ENCODE measurements around the gene SMYD3. TPM values are rescaled to one million over a fixed set of nuclear protein-coding genes. Genes with fewer than 3 reads are reported as not detected.

SMYD3 gene
- total RNA-seq, 1 donor from 2014 or later, result 20.8 TPM

- no peak for TF ChIP-seq CTCF (IDR thresholded peaks at IDR 0.05)
- Mint-ChIP-seq H3K27ac (no peak overlapping the region), H3K9me3 (no peaks in the 10 kb centered on the region), H3K4me1 (no peaks in the 10 kb centered on the region), H3K4me3 (no peak overlapping the region), H3K36me3 (ENCODE audit: low read depth) (peaks cover 3% of the 10 kb centered on the region), H3K27me3 (no peaks in the 10 kb centered on the region)
- ATAC-seq (ENCODE audit: low read depth), result no peak
- intact Hi-C loops (cut with micrococcal nuclease), result no loop called here
- POLR2A ChIA-PET, result no interaction called here
- DNase-seq, result no peak
- CTCF ChIA-PET, result no interaction called here
Measured at GRCh38 chr1:246318622-246319021, 188.5 kb downstream of the SMYD3 start.

DNA sequence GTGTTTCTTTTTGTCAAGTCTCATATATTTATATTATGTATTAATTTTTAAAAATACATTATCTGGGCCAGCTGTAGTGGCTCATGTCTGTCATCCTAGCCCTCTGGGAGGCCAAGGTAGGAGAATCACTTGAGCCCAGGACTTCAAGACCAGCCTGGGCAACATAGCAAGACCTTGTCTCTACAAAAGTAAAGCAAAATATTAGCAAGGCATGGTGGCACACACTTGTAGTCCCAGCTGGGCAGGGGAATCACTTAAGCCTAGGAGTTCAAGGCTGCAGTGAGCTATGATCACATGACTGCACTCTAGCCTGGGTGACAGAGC lies 189.1 kb downstream of the SMYD3 start:
- H3K4me1 Mint-ChIP-seq, result no peaks in the 10 kb centered on the region
- no peak overlapping the region for H3K27ac Mint-ChIP-seq
- ATAC-seq (ENCODE audit: low read depth) (no peak), DNase-seq (no peak)
- intact Hi-C loops (cut with micrococcal nuclease), result no loop called here
- H3K4me3 Mint-ChIP-seq, result no peak overlapping the region
- no peaks in the 10 kb centered on the region for H3K27me3 Mint-ChIP-seq
- ChIA-PET CTCF (no interaction called here), POLR2A (no interaction called here)
- no peaks in the 10 kb centered on the region for H3K9me3 Mint-ChIP-seq
- H3K36me3 Mint-ChIP-seq (ENCODE audit: low read depth), result peaks cover 2% of the 10 kb centered on the region
- no peak for TF ChIP-seq CTCF (IDR thresholded peaks at IDR 0.05)

DNA sequence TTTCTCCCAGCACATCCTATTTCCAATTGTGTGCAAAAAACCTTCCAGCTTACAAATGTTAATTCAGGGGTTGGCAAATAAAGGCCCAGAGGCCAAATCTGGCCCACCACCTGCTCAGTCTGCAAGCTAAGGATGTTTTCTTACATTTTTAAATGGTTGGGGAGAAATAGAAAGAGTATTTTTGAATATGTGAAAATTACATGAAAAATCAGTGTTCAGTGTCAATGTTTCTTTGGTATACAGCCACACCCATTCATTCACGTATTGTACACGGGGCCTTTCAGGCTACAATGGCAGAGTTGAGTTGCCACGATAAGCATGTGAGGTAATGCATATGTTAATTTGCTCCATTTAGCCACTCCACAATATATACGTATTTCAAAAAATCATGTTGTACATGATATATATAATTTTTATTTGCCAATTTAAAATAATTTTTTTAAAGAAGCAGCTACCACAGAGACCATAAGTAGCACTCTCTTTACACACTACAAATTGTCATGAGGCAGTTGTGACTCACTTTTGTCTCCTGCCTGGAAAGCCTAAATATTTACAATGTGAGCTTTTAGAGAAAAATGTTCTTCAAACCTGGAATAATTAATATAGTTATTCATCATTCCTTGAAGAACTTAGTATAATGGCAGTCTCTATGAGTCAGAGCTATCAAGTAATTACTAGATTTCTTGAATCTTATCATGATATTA lies 189.6 kb downstream of the SMYD3 start:
- Mint-ChIP-seq H3K27ac (no peak overlapping the region), H3K4me1 (no peaks in the 10 kb centered on the region), H3K9me3 (no peaks in the 10 kb centered on the region), H3K36me3 (ENCODE audit: low read depth) (peaks cover 3% of the 10 kb centered on the region), H3K4me3 (no peak overlapping the region), H3K27me3 (no peaks in the 10 kb centered on the region)
- ChIA-PET CTCF (no interaction called here), POLR2A (no interaction called here)
- intact Hi-C loops (cut with micrococcal nuclease), result no loop called here
- DNase-seq, result no peak
- no peak for TF ChIP-seq CTCF (IDR thresholded peaks at IDR 0.05)
- ATAC-seq (ENCODE audit: low read depth), result no peak

- intact Hi-C loops (cut with micrococcal nuclease), result no loop called here
- Mint-ChIP-seq H3K9me3 (no peaks in the 10 kb centered on the region), H3K4me3 (no peak overlapping the region), H3K27me3 (no peaks in the 10 kb centered on the region), H3K36me3 (ENCODE audit: low read depth) (peaks cover 9% of the 10 kb centered on the region), H3K27ac (no peak overlapping the region), H3K4me1 (no peaks in the 10 kb centered on the region)
- ATAC-seq (ENCODE audit: low read depth) (no peak), DNase-seq (no peak)
- TF ChIP-seq CTCF (IDR thresholded peaks at IDR 0.05), result no peak
- POLR2A ChIA-PET, result interaction anchor here (0.6 kb wide), 1 partner anchor 13 kb away, joined by 6 read pairs; no protein-coding TSS in a partner anchor
- CTCF ChIA-PET, result no interaction called here
Measured at GRCh38 chr1:246311461-246311860, 195.6 kb downstream of the SMYD3 start.

DNA sequence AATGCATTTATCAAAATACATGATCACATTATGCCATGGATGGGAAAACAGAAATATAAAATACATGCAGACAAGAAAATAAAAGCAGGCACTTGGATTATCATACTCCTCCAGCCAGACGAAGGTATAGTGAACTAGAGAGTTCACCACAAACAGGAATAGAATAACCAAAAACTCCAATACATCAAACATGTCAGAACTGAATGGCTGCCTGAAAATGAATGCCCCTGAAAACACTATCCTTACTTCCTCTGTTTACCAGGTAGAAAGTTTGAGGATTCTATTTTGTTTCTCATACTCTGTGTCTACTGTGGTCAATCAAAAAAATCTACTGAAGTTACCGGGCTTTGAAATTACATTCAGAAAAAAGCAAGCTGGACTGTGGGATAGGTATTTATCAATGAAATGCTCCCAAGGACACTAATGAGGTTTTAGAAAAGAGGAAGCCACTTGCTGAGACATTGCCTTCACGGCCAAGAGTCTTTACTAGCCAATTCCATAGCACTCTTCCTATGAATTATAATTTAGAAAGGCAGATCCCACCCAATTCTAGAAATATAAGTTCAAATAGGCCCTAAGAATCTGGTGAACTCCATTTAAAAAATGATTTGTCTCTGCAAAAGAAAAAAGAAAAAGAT lies 197.7 kb downstream of the SMYD3 start:
- intact Hi-C loops (cut with micrococcal nuclease), result no loop called here
- no peak for TF ChIP-seq CTCF (IDR thresholded peaks at IDR 0.05)
- DNase-seq (no peak), ATAC-seq (ENCODE audit: low read depth) (no peak)
- Mint-ChIP-seq H3K27ac (no peak overlapping the region), H3K4me1 (no peaks in the 10 kb centered on the region), H3K36me3 (ENCODE audit: low read depth) (peaks cover 9% of the 10 kb centered on the region), H3K9me3 (no peaks in the 10 kb centered on the region), H3K4me3 (no peak overlapping the region), H3K27me3 (no peaks in the 10 kb centered on the region)
- POLR2A ChIA-PET, result no interaction called here
- CTCF ChIA-PET, result no interaction called here
